ENCODE data around the gene STAG1.
"Not testable (repeated sequence)": the region's sequence is repeated elsewhere in the genome, so short reads cannot be mapped to it uniquely, and the experiment has no call there.

STAG1 gene

DNA sequence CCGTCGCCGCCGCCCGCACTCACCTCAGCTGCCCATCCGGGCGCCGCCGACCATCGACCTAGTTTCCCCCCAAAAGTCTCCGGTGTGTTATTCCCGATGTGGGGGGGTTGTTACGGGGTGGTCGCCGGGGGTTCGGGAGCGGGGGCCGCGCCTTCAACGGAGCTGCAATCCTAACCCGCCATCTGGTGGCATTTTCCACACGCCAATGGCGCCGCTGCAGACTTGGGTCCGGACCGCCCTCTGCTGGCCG, at the start of gene STAG1:
Gene STAG1, minus strand, starts transcription at position 207 of the 250 bp plus-strand sequence. CDS start 121,480 bp downstream, outside the sequence.
- DNase-seq (ENCODE audit: low read depth in 2 of 2): no peak

DNA sequence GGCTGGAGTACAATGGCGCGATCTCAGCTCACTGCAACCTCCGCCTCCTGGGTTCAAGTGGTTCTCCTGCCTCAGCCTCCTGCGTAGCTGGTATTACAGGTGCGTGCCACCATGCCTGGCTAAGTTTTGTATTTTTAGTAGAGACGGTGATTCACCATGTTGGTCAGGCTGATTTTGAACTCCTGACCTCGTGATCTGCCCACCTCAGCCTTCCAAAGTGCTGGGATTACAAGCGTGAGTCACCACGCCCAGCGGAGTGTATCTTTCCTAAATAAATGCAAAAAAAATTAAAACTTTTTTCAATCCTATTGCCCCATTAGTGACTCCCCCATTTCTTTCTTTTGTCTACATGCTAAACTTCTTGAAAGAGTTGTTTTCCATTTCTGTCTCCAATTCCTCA, 49.0 kb upstream of the STAG1 start:
- DNase-seq (ENCODE audit: low read depth in 2 of 2): not testable (repeated sequence)

DNA sequence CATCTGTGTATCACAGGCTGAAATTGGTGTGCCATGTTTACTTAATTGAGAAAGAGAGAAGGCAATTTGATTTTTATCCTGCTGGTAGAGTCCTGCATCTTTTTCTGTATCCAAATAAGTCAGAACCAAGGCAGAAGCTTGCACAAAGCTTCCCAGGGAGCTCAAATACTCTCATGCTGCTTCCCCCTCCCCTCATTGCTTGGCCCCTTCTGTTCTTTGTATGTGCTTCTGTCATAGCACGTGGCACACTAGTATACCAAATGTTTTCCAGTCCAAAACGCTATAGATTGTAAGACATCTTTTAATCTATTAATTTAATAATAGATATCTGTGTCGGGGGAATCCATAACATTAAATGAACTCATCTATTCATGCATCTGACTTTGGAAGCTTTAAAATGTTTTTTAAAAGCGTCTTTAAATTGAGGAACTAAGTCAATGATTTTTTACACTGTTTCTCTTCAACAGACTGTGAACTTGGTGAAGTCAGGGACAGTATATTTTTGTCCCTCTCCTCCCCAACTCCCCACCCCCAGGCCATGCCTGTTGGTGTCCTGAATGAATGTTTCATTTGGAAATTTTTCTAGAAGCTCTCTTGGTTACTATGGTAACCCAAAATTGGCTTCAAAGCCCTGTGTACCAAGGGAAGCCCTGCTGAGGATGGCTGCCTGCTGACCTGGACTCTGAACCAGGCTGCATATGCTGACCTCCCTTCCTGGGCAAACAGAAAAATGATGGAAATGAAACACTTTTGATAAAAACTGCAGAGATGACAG, 40.6 kb upstream of the STAG1 start:
- DNase-seq (ENCODE audit: low read depth in 2 of 2): no peak

DNA sequence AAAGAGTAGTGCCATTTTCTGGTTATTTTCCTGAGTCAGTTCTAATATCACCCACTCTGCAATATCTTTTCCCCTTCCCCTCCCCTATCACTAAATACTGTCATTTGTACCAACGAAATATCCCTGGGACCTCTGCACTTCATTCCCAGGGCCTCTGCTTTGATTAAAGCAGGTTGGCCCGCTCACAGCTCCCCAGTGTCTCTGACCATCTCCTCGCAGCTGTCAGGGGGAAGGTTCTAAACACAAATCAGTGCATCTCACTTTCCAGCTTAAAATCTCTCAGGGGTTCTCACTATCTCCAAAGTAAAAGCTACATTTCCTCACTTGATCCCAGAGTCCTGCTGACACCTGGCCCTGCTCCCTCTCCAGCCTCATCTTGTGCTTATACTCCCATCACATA, 38.6 kb upstream of the STAG1 start:
- no peak for DNase-seq (ENCODE audit: low read depth in 2 of 2)

DNA sequence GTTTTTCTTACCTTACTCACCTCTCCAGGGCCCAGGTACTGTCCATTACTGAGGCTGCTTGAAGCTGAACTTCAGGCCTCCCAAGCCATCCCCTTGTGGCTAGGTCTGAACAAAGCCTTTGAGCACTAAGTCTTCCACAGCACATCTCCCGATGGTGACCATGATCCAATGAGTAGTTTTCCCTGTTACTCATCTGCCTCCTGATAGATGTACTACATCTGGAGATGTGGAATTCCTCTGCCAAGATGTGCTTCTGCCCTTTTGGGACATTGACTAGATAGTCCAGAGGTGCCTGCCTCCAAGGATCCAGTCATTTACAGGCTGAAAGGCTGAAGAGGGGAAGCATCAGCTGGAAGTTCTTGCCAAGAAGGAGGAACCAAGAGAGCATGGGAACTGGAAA, 37.8 kb upstream of the STAG1 start:
- DNase-seq (ENCODE audit: low read depth in 2 of 2): no peak

DNA sequence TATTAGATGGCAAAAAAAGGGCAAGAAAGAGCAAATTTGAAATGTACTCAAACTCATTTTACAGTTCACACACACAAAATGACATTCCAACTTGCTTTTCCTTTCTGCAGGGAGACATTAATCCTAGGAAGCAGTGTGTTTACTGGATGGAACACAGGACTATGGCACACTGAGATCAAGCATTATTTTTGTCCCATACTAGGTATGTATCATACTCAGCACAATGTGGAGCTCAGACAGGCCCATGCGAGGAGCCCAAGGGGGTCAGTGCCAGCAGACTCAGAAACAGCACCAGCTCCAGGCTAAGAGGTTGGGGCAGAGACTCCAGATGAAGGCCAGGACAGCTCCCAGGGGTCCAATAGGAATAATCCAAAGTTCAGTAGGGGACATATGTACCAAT, 36.0 kb upstream of the STAG1 start:
- DNase-seq (ENCODE audit: low read depth in 2 of 2): no peak

DNA sequence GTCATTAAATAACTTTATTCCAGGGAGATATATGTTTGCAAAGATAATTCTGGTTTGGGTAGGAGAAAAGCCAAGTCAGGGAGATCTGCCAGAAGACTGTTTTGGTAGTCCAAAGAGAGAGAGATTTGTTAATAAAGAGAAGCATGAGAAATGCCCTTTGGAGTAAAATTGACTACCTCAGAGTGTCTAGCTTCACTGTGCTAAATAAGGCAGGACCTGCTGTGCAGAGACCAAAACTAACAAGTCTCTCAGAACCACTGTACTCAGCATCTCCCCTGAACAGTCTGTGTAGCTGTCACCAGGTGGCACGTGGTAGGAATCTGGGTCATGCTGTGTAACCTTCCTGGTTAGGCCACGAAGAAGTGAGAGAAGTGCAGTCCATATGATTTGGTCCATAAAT, 35.2 kb upstream of the STAG1 start:
- DNase-seq (ENCODE audit: low read depth in 2 of 2): no peak

DNA sequence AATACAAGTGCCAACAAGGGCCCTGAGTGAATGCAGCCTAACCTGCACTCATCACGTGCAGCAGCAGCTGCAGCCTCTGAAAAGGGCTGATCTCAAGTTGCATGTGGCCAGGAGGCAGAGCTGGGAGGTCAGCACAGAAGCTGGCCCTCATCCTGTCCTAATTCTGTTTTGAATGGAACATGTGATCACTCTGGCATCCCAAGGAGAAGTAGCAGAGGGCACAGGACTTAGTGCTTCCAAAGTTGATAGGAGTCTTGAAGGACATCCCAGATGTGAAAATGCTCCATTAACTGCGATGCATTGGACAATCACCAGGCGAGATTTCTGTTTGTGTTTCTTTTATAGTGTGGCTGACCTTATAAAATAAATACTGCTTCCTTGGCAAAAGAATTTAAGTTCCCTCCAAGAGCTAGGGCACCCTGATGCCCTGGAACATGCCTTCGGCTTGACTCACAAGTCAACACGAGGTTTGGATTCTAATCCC, 31.6 kb upstream of the STAG1 start:
- DNase-seq (ENCODE audit: low read depth in 2 of 2): no peak

DNA sequence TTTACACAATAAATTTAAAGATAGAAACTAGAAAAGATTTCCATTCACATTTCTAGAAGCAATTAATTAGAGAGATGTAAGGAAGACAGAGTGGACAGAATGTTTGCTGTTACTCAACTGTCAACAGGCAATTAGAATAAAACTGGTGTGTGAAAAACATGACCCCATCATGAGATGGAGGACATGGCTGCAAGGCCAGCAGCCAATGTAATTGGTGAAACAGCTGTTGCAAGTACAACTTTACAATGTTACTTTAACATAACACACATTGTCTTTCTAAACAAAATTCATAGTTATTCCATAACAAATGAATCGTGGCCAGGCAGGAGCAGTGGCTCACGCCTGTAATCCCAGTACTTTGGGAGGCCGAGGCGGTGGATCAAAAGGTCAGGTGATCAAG, 28.6 kb upstream of the STAG1 start:
- DNase-seq (ENCODE audit: low read depth in 2 of 2): no peak

DNA sequence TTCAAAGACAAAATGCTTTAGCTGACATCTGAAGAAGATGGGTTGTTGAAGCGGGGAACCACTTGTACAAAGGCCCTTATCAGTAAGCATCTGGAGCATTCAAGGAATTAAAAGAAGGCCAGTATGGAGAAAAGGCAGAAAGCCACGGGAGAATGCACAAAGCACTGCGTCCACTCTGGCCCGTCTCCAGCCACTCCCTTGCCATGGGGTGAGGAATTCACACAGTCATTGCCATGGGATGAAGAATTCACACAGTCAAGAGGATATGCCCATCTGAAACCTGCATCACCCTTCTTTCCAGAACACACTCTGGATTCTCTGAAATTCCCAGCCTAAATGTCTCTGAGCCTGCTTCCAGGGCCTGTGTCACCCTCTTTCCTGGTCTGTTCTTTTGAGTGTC, 26.7 kb upstream of the STAG1 start:
- DNase-seq (ENCODE audit: low read depth in 2 of 2): no peak

DNA sequence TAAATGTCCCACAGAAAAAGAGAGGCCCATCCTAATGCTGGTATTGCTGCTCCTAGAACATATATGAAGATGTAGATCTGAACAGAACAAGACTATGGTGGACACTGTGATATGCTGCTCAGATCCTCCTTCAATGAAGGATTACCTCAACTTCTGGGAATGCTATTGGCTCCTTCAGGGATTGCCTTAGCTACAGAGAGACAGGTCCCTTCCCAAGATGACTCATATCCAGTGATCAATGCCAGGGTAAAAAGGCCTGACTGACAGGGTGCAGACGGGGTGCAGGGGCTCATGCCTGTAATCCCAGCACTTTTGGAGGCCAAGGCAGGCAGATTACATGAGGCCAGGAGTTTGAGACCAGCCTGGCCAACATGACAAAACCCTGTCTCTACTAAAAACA, 20.5 kb upstream of the STAG1 start:
- no peak for DNase-seq (ENCODE audit: low read depth in 2 of 2)

DNA sequence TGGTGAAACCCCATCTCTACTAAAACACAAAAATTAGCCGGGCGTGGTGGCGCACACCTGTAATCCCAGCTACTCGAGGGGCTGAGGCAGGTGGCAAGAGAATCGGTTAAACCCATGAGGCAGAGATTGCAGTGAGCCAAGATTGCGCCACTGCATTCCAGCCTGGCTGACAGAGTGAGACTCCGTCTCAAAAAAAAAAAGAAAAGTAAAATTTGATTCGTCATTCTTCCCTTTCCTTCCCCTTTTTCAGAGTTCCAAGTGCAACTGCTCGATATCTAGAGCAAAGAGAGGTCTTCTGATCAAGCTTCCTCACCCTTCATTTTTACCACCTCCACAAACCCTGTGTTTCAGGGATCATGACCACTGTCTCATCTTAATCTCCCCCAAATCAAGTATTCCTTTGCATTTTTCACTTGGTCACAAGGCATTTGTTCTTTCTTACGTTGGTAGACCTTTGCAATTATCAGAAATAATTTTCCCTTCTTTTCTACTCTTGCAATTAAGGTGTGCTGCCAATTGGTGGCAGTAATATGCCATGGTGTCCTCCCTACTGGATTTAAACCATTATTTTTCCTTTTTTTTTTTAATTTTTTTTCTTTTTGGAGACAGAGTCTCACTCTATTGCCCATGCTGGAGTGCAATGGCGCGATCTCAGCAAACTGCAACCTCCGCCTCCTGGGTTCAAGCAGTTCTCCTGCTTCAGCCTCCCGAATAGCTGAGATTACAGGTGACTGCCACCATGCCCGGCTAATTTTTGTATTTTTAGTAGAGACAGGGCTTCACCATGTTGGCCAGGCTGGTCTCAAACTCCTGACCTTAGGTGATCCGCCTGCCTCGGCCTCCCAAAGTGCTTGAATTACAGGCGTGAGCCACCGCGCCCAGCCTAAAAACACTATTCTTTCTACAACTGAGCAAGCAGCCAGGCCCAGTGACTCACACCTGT, 6.3 kb upstream of the STAG1 start:
- DNase-seq (ENCODE audit: low read depth in 2 of 2): not testable (repeated sequence)

DNA sequence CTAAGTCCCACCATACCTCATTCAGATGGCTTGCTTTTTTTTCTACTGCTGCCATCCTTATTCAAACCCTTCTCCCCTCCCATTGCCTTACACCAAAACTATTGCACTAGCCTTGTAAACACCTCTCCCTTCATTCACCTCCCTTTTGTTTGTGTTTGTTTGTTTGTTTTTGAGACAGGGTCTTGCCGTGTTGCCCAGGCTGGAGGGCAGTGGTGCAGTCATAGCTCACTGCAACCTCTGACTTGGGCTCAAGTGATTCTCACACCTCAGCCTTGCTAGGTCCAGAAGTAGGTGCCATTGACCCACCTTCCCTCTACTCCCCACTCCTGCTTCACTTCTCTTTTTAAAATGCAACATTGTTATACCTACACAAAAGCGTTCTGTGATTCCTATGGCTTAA, 3.0 kb upstream of the STAG1 start:
- no peak for DNase-seq (ENCODE audit: low read depth in 2 of 2)

DNA sequence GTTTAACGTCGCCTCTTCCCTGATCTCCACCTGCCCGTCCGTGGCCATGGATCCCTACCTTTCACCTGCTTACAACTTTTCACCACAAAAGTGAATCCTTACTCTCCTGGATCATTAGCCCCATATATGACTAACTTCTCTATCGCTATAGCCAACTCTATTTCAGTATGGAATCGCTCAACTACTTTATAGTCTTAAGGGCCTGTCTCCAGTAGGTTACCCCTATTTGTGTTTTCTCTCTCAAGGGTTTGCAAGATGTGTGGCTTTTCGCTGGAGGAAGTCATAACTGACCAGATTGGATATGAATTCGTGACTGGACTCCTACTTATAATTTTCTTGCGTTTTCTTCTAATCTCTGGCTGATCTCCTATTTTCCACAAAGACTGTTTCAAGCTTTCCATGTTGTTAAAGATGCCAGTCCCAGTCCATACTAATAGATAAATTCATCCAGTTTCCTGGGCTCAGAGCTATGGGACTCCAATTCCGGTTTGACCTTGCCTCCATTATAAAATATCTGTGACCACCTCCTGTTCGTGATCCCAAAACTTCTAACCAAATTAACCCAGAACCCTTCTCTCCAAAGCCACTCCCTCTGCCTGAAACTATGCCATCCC, 1.3 kb upstream of the STAG1 start:
- no peak for DNase-seq (ENCODE audit: low read depth in 2 of 2)

DNA sequence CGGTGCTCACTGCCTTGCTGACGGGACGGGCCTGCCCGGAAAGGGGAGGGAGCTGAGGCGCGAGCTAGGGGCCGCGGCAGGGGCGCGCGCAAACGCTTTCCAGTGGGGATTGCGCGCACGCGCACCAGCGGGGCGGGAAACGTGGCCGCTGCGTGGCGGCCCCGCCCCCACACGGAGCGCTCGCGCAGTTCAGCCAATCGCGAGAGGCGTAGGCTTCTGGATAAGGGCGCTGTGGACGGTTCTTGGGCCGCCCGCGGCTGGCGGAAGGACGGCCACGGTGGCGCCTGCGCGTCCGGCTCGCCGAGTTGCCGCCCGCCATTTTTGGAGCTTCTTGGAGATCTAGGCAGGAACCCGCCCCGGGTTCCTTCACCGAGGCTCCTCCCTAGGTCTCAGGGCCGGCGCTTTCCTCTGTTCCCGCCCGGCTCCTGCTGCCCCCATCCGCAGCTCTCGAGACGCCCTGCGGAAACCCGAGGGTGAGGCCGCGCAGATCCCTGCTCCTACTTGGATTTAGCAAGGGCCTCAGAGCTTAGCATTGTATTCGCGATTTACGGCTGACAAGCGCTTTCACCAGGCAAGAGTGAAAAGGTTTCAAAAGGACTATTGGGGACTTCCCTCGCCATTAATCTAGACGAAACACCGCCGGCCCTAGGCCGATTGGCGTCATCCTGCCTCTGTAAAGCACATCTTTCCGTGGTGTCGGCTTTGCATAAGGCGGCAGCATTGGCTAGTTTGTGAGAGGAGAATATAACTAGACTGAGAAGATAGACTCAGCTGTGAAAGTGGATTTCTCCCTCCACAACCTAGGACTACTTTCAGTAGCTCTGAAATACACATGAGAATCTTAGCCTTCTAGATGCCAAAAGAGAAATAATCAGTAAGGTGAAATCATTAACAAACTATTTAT, 496 bp upstream of the STAG1 start:
- DNase-seq (ENCODE audit: low read depth in 2 of 2): peak; percentile 97 to 99

DNA sequence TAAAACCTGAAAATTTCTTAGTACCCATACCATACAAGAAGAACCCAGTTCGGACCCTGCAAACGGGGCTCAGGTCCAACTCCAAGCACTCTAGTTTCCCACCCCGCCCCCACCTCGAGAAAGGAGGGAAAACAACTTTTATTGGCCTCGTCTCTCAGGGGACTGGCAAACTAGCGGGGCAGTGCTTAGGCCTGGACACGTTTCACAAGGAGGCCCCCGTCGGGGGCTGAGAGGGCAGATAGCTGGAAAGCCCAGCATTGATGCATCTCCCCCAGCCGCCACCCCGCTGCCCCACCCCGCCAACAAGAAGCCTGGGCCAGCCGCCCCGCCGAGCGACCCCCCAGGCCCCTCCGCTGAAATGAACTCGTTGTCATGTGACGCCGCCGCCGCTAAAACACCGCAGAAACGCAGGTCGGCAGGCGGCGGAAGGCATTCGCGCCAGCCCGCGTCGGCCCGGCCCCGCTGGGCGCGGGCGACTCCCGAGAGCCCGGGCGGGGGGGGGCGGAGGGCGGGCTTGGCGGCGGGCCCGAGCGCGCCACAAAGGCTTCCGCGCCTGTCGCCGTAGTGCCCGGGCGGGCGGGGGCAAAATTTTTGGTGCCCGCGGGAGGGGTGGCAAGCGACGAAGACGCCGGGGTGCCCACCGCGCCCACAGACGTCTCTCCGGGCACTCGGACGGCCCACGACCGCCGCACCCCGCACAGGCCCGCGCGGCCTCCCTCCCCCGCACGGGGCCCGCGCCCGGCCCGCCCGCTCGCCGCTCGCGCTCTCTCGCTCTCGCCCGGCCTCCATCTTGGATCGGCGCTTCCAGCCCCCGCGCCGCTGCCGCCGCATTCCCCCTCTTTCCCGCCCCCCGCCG, 634 bp downstream of the STAG1 start:
- peak; percentile 35 to 42 for DNase-seq (ENCODE audit: low read depth in 2 of 2)

DNA sequence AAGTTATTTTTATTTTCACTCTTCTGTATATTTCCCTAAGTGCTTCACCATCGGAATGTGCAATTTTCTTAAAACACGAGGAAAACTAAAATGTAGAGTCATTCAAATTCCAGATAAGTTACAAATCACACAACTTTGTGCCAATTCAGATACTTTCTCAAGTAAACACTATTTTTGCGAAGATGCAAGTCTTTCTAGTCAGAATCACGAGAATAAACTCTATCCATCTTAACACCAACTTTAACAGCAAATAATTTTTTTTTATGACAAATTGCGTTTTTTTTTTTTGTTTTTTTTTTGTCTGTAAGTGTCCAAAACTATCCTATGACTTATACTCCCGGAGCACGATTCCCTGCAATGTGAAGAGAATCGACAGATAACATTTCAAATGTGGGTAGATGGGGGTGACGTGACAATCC, 1.3 kb downstream of the STAG1 start:
- no peak for DNase-seq (ENCODE audit: low read depth in 2 of 2)

DNA sequence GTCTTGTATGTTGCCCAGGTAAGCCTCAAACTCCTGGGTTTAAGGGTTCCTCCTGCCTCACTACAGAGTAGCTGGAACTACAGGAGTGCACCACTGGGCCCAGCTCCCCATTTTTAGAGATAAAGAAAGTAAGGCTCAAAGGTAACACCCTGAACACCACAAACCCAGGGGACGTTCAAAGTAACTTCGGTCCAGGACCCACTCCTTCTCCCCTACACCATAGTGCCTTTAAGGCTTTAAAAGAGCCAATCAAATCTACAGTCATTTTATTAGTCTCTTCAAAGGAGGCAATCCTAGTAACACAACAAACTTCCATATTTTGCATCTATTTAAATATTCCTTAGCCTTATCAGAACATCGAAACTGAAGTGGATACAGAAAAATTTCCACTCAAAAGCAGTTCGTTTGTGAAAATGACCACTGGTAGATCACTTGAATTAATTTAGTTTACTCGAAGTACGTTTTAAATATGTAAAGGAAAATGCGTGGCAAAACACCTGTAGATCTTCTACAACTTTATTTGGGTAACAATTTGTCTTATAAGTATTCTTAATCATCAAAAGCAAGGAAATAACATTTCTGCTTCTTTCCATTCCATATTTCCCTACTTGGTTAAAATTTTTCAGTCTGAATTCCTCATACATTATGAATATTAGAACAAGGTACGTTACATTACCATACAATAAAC, 1.8 kb downstream of the STAG1 start:
- DNase-seq (ENCODE audit: low read depth in 2 of 2): no peak

DNA sequence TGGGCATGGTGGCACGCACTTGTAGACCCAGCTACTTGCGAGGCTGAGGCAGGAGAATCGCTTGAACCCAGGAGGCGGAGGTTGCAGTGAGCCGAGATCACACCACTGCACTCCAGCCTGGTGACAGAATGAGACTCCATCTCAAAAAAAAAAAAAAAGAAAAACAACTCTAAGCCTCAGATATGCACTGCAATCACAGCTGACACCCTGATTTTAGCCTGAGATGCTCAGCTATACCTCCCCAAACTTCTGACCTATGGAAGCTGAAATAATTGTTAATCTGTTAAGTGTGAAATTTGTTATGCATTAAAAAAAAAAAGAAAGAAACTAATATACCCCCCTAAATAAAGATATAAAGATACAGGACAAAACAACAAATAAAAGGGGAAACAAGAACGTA, 2.6 kb downstream of the STAG1 start:
- not testable (repeated sequence) for DNase-seq (ENCODE audit: low read depth in 2 of 2)

DNA sequence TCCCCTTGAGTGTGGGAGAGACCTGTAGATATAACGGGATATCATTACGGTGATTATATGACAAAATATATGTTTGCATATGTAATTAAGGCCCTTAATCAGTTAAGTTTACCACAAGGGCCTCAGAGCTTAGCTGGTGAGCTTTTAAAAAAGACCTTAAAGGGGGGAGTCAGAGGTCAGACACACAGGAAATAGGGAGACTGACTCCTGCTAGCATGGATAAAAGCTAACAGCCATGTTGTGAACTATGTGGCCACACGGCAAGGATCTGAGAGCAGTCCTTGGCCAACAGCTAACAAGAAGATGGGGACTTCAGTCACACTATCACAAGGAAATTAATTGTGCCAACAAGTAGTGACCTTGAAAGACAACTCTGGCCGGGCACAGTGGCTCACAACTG, 3.1 kb downstream of the STAG1 start:
- DNase-seq (ENCODE audit: low read depth in 2 of 2): no peak

Measured in activated CD4-positive, alpha-beta T cell treated with anti-CD3 and anti-CD28 coated beads for 24 hours (primary cell).